GM19043 (cell line): ENCODE data around the gene CD163.
"Not testable (repeated sequence)": the region's sequence is repeated elsewhere in the genome, so short reads cannot be mapped to it uniquely, and the experiment has no call there.

Experiments
- ATAC-seq: cut with Tn5 transposase; IDR thresholded peaks from one replicate; pipeline ENCODE4 v1.9.1; 2021; ENCODE audit warnings: low read depth; ENCODE audit not compliant: unreplicated experiment

CD163 gene

DNA sequence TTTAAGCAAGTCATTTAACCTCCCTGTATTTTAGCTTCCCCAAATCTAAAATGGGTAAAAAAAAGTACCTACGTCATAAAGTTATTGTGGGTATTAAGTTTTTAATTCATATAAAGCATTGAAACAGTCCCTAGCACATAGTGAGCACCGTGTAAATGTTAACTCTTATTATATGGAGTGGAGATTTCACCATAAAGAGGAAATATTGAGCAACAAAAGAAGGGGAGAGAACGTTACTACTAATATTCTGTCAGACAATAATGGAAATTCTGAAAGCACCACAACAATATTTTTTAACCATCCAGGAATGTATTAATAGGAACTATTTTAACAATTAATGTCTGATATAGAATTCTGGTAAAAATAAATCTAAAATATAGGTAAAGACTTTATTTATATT, 51.8 kb downstream of the CD163 start:
- no peak for ATAC-seq

GRCh38 chr12:7450667-7451066, 52.9 kb downstream of the CD163 start:
- ATAC-seq = no peak

GRCh38 chr12:7448099-7448498, 55.5 kb downstream of the CD163 start:
- no peak for ATAC-seq

GRCh38 chr12:7444537-7444936, 59.0 kb downstream of the CD163 start:
- ATAC-seq = no peak

- no peak for ATAC-seq
Measured at GRCh38 chr12:7444076-7444475, 59.5 kb downstream of the CD163 start, which contains the start of gene CD163L1. Gene CD163L1, minus strand, starts transcription at chr12:7444153. Its CDS starts 26 bp downstream, at chr12:7444127.

DNA sequence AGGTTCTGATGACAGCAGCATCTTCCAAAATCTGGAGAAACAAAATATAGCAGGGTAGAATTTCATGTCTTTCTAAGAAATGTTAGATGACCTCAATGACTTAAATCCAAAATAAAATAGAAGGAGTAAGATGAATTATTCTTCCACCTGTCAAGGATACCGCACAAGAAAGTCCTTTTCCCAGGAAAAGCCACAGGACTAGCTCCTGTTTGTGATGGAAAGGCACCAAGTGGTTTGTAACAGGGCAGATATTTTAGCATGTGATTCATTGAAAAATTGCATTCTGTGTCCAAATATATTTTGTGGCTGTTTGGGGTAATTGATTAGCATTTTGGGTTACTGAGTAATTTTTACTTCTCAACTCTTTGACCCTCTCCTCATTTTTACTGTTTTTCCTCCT, 62.4 kb downstream of the CD163 start:
- ATAC-seq = no peak

GRCh38 chr12:7439579-7440505, 63.7 kb downstream of the CD163 start:
- no peak for ATAC-seq

GRCh38 chr12:7438291-7438995, 65.1 kb downstream of the CD163 start:
- not testable (repeated sequence) for ATAC-seq

DNA sequence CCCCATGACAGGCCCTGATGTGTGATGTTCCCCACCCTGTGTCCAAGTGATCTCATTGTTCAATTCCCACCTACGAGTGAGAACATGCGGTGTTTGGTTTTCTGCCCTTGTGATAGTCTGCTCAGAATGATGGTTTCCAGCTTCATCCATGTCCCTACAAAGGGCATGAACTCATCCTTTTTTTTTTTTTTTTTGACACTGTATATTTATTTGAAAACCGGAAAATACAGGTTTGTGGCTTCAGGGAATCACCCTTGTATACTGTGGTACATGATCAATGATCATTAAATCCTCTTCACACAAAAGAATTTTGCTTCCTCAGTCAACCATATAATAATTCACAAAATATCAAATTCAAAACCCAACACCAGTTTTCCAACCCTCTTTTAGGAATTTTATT, 66.1 kb downstream of the CD163 start:
- not testable (repeated sequence) for ATAC-seq

- no peak for ATAC-seq
Measured at GRCh38 chr12:7434670-7435069, 68.9 kb downstream of the CD163 start.

GRCh38 chr12:7433276-7433822, 70.2 kb downstream of the CD163 start:
- ATAC-seq = no peak

DNA sequence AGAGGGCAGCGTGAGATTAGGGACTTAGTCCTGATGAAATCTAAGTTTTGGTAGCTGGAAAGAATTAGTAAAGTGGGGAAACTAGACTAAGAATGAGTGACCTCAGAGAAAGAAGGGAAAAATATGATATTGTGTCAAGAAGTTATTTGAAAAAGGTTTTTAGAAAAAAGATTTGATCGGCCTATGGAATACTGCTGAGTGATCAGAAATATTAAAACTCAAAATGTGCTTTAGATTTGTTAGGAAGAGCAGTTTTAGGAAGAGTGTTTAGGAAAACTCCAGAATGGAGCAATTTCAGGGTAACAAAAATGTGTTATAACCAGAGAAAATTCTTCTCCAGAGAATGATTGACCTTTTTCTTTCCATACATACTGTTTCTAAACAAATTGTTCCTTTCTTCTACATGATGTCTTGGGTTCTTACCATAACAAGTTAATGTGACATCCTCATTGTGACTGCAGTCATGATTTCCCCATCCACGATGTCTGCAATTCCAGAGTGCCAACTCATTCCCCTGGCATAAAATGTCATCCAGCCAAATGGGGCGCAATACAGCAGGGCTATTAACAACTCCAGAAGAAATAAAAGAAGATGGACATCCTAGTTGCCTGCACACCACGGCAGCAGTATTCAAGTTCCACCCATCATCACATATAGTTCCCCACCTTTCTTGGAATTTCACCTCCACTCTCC, 71.4 kb downstream of the CD163 start:
- no peak for ATAC-seq
